ENCODE measurements around the gene NHSL1.

NHSL1 gene

GRCh38 chr6:138499303-138500018, at the start of gene NHSL1:
TSS of gene NHSL1 (minus strand) at chr6:138499494. CDS start at chr6:138499290, 204 bp downstream.
- ChIA-PET POLR2A (interaction anchor here (0.6 kb wide), 1 partner anchor 653 kb away, joined by 3 read pairs; no protein-coding TSS in a partner anchor), CTCF (interaction anchor here (0.7 to 5.7 kb wide), 3 partner anchors 10 to 391 kb away, joined by 3 to 43 read pairs (median 3); no protein-coding TSS in a partner anchor)
- peaks cover 0 to 4% of the 10 kb centered on the region in 2 experiments; a peak in 1 of 3 replicates for H3K36me3 ChIP-seq (ENCODE audit: control insufficient read depth in 2 of 2, insufficient read depth in 1 of 2, low read length in 2 of 2)
- peak within 1 kb of the TSS; percentile 43 for H3K27ac ChIP-seq (ENCODE audit: extremely low read depth, low read depth, low read length)
- H3K9me3 ChIP-seq (ENCODE audit: control insufficient read depth, insufficient read depth, low read depth, low read length) = no peaks in the 10 kb centered on the region
- peaks cover 22% of the 10 kb centered on the region for H3K4me1 ChIP-seq (ENCODE audit: control insufficient read depth, insufficient read depth, low read length)
- H3K4me3 ChIP-seq (ENCODE audit: low read depth, low read length) = no peak within 1 kb of the TSS
- peak; percentile 36; the same call in 1 of the 2 replicates for TF ChIP-seq TSHZ1 (tag by site-specific recombination; IDR thresholded peaks at IDR 0.05; ENCODE audit: borderline replicate concordance)
- no peak for TF ChIP-seq ZNF624 (tag by site-specific recombination; IDR thresholded peaks at IDR 0.05)
- TF ChIP-seq ZNF670 (tag by site-specific recombination; IDR thresholded peaks at IDR 0.05; ENCODE audit: low read depth) = no peak
- TF ChIP-seq ZNF133 (tag by site-specific recombination; IDR thresholded peaks at IDR 0.05) = no peak
- no peak for TF ChIP-seq PATZ1 (tag by site-specific recombination; IDR thresholded peaks at IDR 0.05)
- 0 out of 2 replicates have a peak, but pooled peaks have one; percentile 38 for TF ChIP-seq ZBTB8A (tag by site-specific recombination; IDR thresholded peaks at IDR 0.05)
- no peak for TF ChIP-seq ZNF239 (tag by site-specific recombination; IDR thresholded peaks at IDR 0.05)
- peak; percentile 44; the same call in 1 of the 2 replicates for TF ChIP-seq ZNF843 (tag by site-specific recombination; IDR thresholded peaks at IDR 0.05)
- TF ChIP-seq SETDB1 (IDR thresholded peaks at IDR 0.05; ENCODE audit: insufficient read length, low read length) = peak; percentile 43
- TF ChIP-seq ZBTB44 (tag by site-specific recombination; IDR thresholded peaks at IDR 0.05) = 0 out of 2 replicates have a peak, but pooled peaks have one; percentile 22
- TF ChIP-seq MZF1 (tag by site-specific recombination; IDR thresholded peaks at IDR 0.05; ENCODE audit: borderline replicate concordance) = no peak
- TF ChIP-seq PRDM4 (tag by site-specific recombination; IDR thresholded peaks at IDR 0.05) = peak; percentile 47; the same call in 1 of the 2 replicates
- 0 out of 2 replicates have a peak, but pooled peaks have one; percentile 32 for TF ChIP-seq KLF9 (tag by site-specific recombination; IDR thresholded peaks at IDR 0.05; ENCODE audit: low read depth)
- 0 out of 2 replicates have a peak, but pooled peaks have one; percentile 11 for TF ChIP-seq ZSCAN4 (tag by site-specific recombination; IDR thresholded peaks at IDR 0.05)
- TF ChIP-seq ZNF707 (tag by site-specific recombination; IDR thresholded peaks at IDR 0.05) = no peak
- peak; percentile 54; the same call in 1 of the 2 replicates for TF ChIP-seq ZEB2 (tag by site-specific recombination; IDR thresholded peaks at IDR 0.05)
- peak; percentile 24; the same call in 1 of the 2 replicates for TF ChIP-seq IKZF3 (tag by site-specific recombination; IDR thresholded peaks at IDR 0.05)
- peak; percentile 53 for TF ChIP-seq ZNF335 (tag by site-specific recombination; conservative IDR thresholded peaks at IDR 0.05)
- TF ChIP-seq SP7 (tag by site-specific recombination; IDR thresholded peaks at IDR 0.05) = peak; percentile 62
- TF ChIP-seq HOXC10 (CRISPR knock-in tag; IDR thresholded peaks at IDR 0.05) = no peak
- no peak for TF ChIP-seq REPIN1 (tag by site-specific recombination; IDR thresholded peaks at IDR 0.05; ENCODE audit: low read depth)
- 0 out of 2 replicates have a peak, but pooled peaks have one; percentile 37 for TF ChIP-seq MYNN (tag by site-specific recombination; IDR thresholded peaks at IDR 0.05; ENCODE audit: borderline replicate concordance)
- peak; percentile 87 for TF ChIP-seq ZFP3 (tag by site-specific recombination; IDR thresholded peaks at IDR 0.05; ENCODE audit: low read depth)
- peak; percentile 48; the same call in 1 of the 2 replicates for TF ChIP-seq TRIM28 (IDR thresholded peaks at IDR 0.05; ENCODE audit: borderline replicate concordance, low read length)
- peak; percentile 22; the same call in 1 of the 2 replicates for TF ChIP-seq SP3 (tag by site-specific recombination; IDR thresholded peaks at IDR 0.05)
